Measurements from ENCODE around the gene LINC01488. TPM values are rescaled to one million over a fixed set of nuclear protein-coding genes. Genes with fewer than 3 reads are reported as not detected.
A peak's percentile ranks its signal among the peaks of the same experiment; 100 is the strongest.

Gene LINC01488
- total and polyA plus RNA-seq, 3 donors from 2014 or later: not detected

DNA sequence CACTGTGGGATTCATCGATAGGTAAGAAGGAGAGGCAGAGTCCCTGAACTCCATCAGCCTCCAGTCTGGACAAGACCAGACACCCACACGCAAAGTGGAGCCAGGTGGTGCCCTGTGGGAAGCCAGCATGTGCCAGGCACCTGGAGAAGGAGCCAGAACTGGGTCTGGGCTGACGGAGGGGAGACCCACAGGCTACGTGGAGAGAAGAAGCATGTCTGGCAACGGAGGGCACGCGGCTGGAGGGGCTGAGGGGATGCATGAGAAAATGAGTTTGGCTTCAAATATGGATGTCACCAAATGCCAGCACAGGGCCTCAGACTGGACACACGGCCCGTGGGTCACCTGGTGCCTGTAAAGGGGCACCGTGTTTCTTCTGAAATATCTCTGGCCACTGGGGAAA lies 55.7 kb downstream of the LINC01488 start:
- Histone ChIP-seq H3K36me3 (ENCODE audit: low read depth, missing control alignments) (no peaks in the 10 kb centered on the region), H3K9me3 (no peaks in the 10 kb centered on the region), H3K27ac (no peak overlapping the region), H3K4me1 (no peaks in the 10 kb centered on the region), H3K27me3 (no peaks in the 10 kb centered on the region), H3K4me3 (no peak overlapping the region)
- intact Hi-C loops (cut with DNase I; ENCODE audit: low total_unique reads): no loop called here
- 92 to 93% methylated on average over 10 of the region's 10 CpGs for WGBS, 2 donors
- no peak for DNase-seq
- TF ChIP-seq, protein P1, sequence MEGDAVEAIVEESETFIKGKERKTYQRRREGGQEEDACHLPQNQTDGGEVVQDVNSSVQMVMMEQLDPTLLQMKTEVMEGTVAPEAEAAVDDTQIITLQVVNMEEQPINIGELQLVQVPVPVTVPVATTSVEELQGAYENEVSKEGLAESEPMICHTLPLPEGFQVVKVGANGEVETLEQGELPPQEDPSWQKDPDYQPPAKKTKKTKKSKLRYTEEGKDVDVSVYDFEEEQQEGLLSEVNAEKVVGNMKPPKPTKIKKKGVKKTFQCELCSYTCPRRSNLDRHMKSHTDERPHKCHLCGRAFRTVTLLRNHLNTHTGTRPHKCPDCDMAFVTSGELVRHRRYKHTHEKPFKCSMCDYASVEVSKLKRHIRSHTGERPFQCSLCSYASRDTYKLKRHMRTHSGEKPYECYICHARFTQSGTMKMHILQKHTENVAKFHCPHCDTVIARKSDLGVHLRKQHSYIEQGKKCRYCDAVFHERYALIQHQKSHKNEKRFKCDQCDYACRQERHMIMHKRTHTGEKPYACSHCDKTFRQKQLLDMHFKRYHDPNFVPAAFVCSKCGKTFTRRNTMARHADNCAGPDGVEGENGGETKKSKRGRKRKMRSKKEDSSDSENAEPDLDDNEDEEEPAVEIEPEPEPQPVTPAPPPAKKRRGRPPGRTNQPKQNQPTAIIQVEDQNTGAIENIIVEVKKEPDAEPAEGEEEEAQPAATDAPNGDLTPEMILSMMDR (IDR thresholded peaks at IDR 0.05): no peak
- no peak for TF ChIP-seq POLR2A (IDR thresholded peaks at IDR 0.05)

DNA sequence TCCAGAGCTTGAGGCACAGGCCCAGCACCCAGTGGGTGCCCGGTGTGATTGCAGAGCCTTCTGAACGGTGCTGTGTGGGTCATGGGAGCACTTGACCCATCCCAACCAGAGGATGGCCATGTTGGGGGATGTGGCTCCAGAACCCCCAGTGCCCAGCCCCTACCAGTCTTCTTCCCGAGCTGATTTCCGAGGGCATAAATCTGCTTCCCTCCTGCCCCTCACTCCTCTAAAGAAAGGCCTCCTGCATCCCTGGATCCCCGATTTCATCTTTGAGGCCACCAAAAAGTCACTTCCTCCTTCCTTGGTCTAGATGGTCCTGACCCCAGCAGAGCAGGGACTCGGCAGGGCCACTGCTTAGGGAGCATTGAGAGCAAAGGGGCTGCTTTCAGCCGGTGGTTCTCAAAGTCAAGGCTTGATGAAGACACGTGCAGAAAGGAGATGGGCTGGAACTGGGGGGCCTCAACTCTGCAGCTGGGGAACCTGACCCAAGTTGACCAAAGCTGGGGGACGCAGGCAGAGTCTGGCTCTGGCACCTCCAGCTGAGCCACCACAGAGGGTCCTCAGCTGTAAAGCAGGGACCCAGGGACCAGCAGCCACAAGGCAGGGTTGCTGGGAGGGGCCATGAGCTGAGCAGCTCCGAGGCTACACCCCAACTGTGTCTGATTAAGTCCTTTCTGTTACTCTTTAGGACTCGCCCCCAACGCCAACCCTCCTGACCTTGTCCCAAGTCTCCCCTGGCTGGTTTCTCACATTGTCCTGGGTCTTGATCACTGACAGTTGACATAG lies 56.6 kb downstream of the LINC01488 start:
- Histone ChIP-seq H3K27ac (no peak overlapping the region), H3K4me3 (no peak overlapping the region), H3K9me3 (no peaks in the 10 kb centered on the region), H3K36me3 (ENCODE audit: low read depth, missing control alignments) (no peaks in the 10 kb centered on the region), H3K27me3 (no peaks in the 10 kb centered on the region), H3K4me1 (no peaks in the 10 kb centered on the region)
- DNase-seq: no peak
- 94 to 95% methylated on average over 8 to 12 of the region's 12 CpGs for WGBS, 2 donors
- TF ChIP-seq, protein P1 (IDR thresholded peaks at IDR 0.05): no peak
- TF ChIP-seq POLR2A (IDR thresholded peaks at IDR 0.05): no peak
- intact Hi-C loops (cut with DNase I; ENCODE audit: low total_unique reads): no loop called here

DNA sequence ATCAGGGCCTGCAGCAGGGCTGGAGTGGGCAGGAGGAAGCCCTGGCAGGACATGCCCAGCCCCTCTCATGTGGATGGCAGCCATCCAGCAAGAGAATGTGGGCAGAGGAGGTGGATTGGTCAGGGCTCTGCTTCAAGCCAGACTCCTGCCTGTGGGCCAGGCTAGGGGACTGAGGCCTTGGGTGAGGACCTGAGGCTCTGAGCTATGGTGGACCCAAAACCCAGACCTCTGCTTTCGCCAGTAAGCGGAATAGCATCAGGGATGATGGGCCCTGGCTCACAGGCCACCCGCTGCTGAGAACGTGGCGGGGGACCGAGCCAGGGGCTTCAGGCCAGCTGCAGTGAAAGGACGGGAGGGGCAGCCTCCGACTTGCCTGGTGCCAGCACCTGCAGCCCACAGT lies 57.4 kb downstream of the LINC01488 start:
- no peak overlapping the region for H3K27ac ChIP-seq
- 61 to 91% methylated on average over 2 to 8 of the region's 8 CpGs for WGBS, 2 donors
- H3K27me3 ChIP-seq: no peaks in the 10 kb centered on the region
- H3K4me3 ChIP-seq: no peak overlapping the region
- H3K36me3 ChIP-seq (ENCODE audit: low read depth, missing control alignments): no peaks in the 10 kb centered on the region
- intact Hi-C loops (cut with DNase I; ENCODE audit: low total_unique reads): no loop called here
- no peaks in the 10 kb centered on the region for H3K9me3 ChIP-seq
- no peak for DNase-seq
- no peaks in the 10 kb centered on the region for H3K4me1 ChIP-seq
- TF ChIP-seq, protein P1 (IDR thresholded peaks at IDR 0.05): no peak

DNA sequence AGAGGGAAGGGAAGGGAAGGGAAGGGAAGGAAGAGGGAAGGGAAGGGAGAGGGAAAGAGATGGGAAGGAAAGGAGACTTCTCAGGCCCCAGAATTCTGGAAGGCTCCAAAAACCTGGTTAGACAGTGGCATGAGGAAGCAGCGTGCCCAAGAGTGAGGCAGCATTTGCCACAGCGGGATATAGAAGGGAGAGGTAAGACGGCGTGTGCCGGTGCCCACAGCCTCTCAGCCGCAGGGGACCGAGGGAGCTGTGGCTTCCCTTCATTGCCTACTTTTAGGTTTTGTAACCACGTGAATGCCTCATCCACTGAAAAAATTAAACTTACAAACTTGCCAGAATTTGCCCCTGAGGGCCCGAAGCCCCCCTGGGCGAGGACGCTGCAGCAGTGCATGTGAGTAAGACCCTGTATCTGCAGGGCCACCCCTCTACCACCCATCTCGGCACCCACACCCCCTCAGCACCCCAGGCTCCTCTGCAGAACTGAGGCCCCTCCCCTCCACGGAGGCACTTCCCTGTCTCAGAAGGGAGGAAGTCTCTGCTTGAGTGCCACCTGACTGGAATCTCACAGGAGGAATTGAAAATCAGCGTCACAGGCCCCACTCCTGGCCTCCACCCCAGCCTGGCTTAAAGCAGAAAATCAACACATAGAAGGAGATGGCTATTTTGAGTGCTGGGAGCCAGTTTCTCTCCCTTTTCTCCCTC lies 58.1 kb downstream of the LINC01488 start:
- Histone ChIP-seq H3K4me3 (no peak overlapping the region), H3K4me1 (no peaks in the 10 kb centered on the region), H3K27me3 (no peaks in the 10 kb centered on the region), H3K36me3 (ENCODE audit: low read depth, missing control alignments) (no peaks in the 10 kb centered on the region), H3K27ac (no peak overlapping the region), H3K9me3 (no peaks in the 10 kb centered on the region)
- intact Hi-C loops (cut with DNase I; ENCODE audit: low total_unique reads): no loop called here
- WGBS, 2 donors: 85 to 93% methylated on average over 13 to 14 of the region's 14 CpGs
- peak; percentile 32 for DNase-seq
- TF ChIP-seq, protein P1 (IDR thresholded peaks at IDR 0.05): no peak
- TF ChIP-seq POLR2A (IDR thresholded peaks at IDR 0.05): no peak
